Activated B cell treated with CpG ODN at 0.5 μM for 24 hours (primary cell): ENCODE data around the gene ENDOD1. TPM values are rescaled to one million over a fixed set of nuclear protein-coding genes. Genes with fewer than 3 reads are reported as not detected.

ENCODE experiments used
- ATAC-seq: fragments of 200-7000 bp; cut with Tn5 transposase; one replicate; pipeline ENCODE4 v1.10.0; 2021; ENCODE audit warnings: low read depth, mild to moderate bottlenecking, moderate library complexity
- CTCF ChIA-PET: fragments of 350-600 bp; sonication (Branson Sonifier 250); formaldehyde crosslinking; loops from one replicate; lab custom pipeline; 2021; ENCODE audit warnings: antibody characterized with exemption; lab: Charles Lee
- POLR2A ChIA-PET: fragments of 350-600 bp; sonication (Branson Sonifier 250); formaldehyde crosslinking; loops from one replicate; lab custom pipeline; 2021; ENCODE audit warnings: antibody characterized with exemption; lab: Charles Lee
- DNase-seq: peaks from one replicate; pipeline ENCODE4 v3.0.0; 2022
- H3K27ac Mint-ChIP-seq: one replicate; pipeline ENCODE4 v1.8.0; 2020; ENCODE audit warnings: mixed read lengths
- H3K27me3 Mint-ChIP-seq: one replicate; pipeline ENCODE4 v1.8.0; 2021; ENCODE audit warnings: mixed read lengths
- H3K36me3 Mint-ChIP-seq: one replicate; pipeline ENCODE4 v1.8.0; 2021; ENCODE audit warnings: low read depth, mixed read lengths
- H3K4me1 Mint-ChIP-seq: one replicate; pipeline ENCODE4 v1.8.0; 2021; ENCODE audit warnings: mixed read lengths
- H3K4me3 Mint-ChIP-seq: one replicate; pipeline ENCODE4 v1.8.0; 2020; ENCODE audit warnings: mild to moderate bottlenecking, mixed read lengths
- H3K9me3 Mint-ChIP-seq: one replicate; pipeline ENCODE4 v1.8.0; 2020; ENCODE audit warnings: mixed read lengths
- CTCF ChIP-seq: fragments of 200-600 bp; IDR thresholded peaks from one replicate; pipeline ENCODE4 v1.8.0; 2022; ENCODE audit warnings: antibody characterized with exemption, mild to moderate bottlenecking
- intact Hi-C: fragments of 100-400 bp; cut with micrococcal nuclease; formaldehyde crosslinking; loops from one replicate; pipeline ENCODE4 v1.15.1; 2024
- total RNA-seq: library from RNA; stranded (reverse); gene quantifications from 2 replicates; pipeline ENCODE4 v1.2.3, GENCODE V29; 2022

Gene ENDOD1
- total RNA-seq, 1 donor from 2014 or later = 9.8 TPM

GRCh38 chr11:95144313-95145235 lies 54.9 kb downstream of the ENDOD1 start:
- DNase-seq = no peak
- TF ChIP-seq CTCF = no peak
- H3K9me3 Mint-ChIP-seq = no peaks in the 10 kb centered on the region
- no peak overlapping the region for H3K27ac Mint-ChIP-seq
- POLR2A ChIA-PET = no interaction called here
- no peak overlapping the region for H3K4me3 Mint-ChIP-seq
- no peaks in the 10 kb centered on the region for H3K36me3 Mint-ChIP-seq
- peaks cover 5% of the 10 kb centered on the region for H3K27me3 Mint-ChIP-seq
- no peak for ATAC-seq
- CTCF ChIA-PET = interaction anchor here (11.7 kb wide), 1 partner anchor 76 kb away, joined by 91 read pairs; the partner anchor contains the start of gene SRSF8
- intact Hi-C loops = no loop called here
- peaks cover 6% of the 10 kb centered on the region for H3K4me1 Mint-ChIP-seq

- ATAC-seq = no peak
- CTCF ChIA-PET = interaction anchor here (0.6 to 11.7 kb wide), 2 partner anchors 7 to 77 kb away, joined by 3 to 91 read pairs; partner anchors contain the start of gene SRSF8
- no peak overlapping the region for H3K4me3 Mint-ChIP-seq
- H3K9me3 Mint-ChIP-seq = no peaks in the 10 kb centered on the region
- DNase-seq = no peak
- H3K27ac Mint-ChIP-seq = no peak overlapping the region
- no peak for TF ChIP-seq CTCF
- no peaks in the 10 kb centered on the region for H3K36me3 Mint-ChIP-seq
- intact Hi-C loops = no loop called here
- POLR2A ChIA-PET = interaction anchor here (1.1 to 1.7 kb wide), 2 partner anchors 76 to 172 kb away, joined by 7 read pairs; partner anchors contain the start of genes CWC15 and KDM4D
- peaks cover 5% of the 10 kb centered on the region for H3K27me3 Mint-ChIP-seq
- peaks cover 10% of the 10 kb centered on the region for H3K4me1 Mint-ChIP-seq
These were observed 55.9 kb downstream of the ENDOD1 start for GRCh38 chr11:95145430-95146060.

- ChIA-PET CTCF (interaction anchor here (1.6 to 11.7 kb wide), 2 partner anchors 9 to 78 kb away, joined by 4 to 91 read pairs; partner anchors contain the start of gene SRSF8), POLR2A (interaction anchor here (1.0 to 8.5 kb wide), 3 partner anchors 80 to 642 kb away, joined by 3 to 68 read pairs (median 7); partner anchors contain the start of genes CWC15, FAM76B, KDM4D and SRSF8)
- peaks cover 3% of the 10 kb centered on the region for H3K36me3 Mint-ChIP-seq
- H3K27ac Mint-ChIP-seq = no peak overlapping the region
- peaks cover 5% of the 10 kb centered on the region for H3K27me3 Mint-ChIP-seq
- H3K4me3 Mint-ChIP-seq = no peak overlapping the region
- intact Hi-C loops = no loop called here
- H3K4me1 Mint-ChIP-seq = peaks cover 21% of the 10 kb centered on the region
- DNase-seq (no peak), ATAC-seq (no peak)
- TF ChIP-seq CTCF = no peak
- no peaks in the 10 kb centered on the region for H3K9me3 Mint-ChIP-seq
These were observed 57.8 kb downstream of the ENDOD1 start for GRCh38 chr11:95147364-95147905.

GRCh38 chr11:95148406-95148805 lies 58.8 kb downstream of the ENDOD1 start:
- TF ChIP-seq CTCF = no peak
- no peak for ATAC-seq
- intact Hi-C loops = no loop called here
- Mint-ChIP-seq H3K36me3 (peaks cover 3% of the 10 kb centered on the region), H3K27me3 (peaks cover 5% of the 10 kb centered on the region), H3K4me1 (peaks cover 25% of the 10 kb centered on the region), H3K27ac (no peak overlapping the region), H3K9me3 (no peaks in the 10 kb centered on the region), H3K4me3 (no peak overlapping the region)
- ChIA-PET POLR2A (interaction anchor here (1.0 to 8.5 kb wide), 4 partner anchors 59 to 641 kb away, joined by 3 to 68 read pairs (median 4); partner anchors contain the start of genes ENDOD1, FAM76B and SRSF8), CTCF (interaction anchor here (1.1 to 11.7 kb wide), 3 partner anchors 10 to 79 kb away, joined by 4 to 91 read pairs (median 5); partner anchors contain the start of genes ENDOD1 and SRSF8)
- no peak for DNase-seq
